Tibial artery (tissue), 4 donors: ENCODE results near the gene USPL1.

Experiments used
- DNase-seq, 2 donors: peaks; one replicate each; pipeline ENCODE4 v3.0.0-alpha.2; 2019
- H3K27ac ChIP-seq, 2 donors: fragments of 200-600 bp; sonication (generic) in 1 of 2; 1 replicate in 1 of 2; 2 replicates in 1 of 2; pipeline ENCODE4 v1.5.1; 2018 to 2019; ENCODE audit warnings: mild to moderate bottlenecking in 1 of 2
- H3K27me3 ChIP-seq, 2 donors: fragments of 200-600 bp; sonication (generic) in 1 of 2; one replicate each; pipeline versions ENCODE4 v1.5.1 to v1.6.0; 2016 to 2019
- H3K36me3 ChIP-seq, 3 donors: fragments of 200-600 bp; sonication (generic) in 2 of 3; one replicate each; pipeline ENCODE4 v1.5.1; 2016 to 2019; ENCODE audit warnings: mild to moderate bottlenecking in 2 of 3
- H3K4me1 ChIP-seq, 4 donors: fragments of 200-600 bp; sonication (generic) in 2 of 4; 1 replicate in 3 of 4; 2 replicates in 1 of 4; pipeline ENCODE4 v1.5.1; 2016 to 2019
- H3K4me3 ChIP-seq, 2 donors: fragments of 200-600 bp; sonication (generic) in 1 of 2; 1 replicate in 1 of 2; 2 replicates in 1 of 2; pipeline ENCODE4 v1.5.1; 2018 to 2019; ENCODE audit warnings: mild to moderate bottlenecking in 2 of 2
- H3K9me3 ChIP-seq, 3 donors: fragments of 200-600 bp; sonication (generic) in 1 of 3; one replicate each; pipeline ENCODE4 v1.5.1; 2016 to 2019
- intact Hi-C: fragments of 100-400 bp; cut with DNase I; formaldehyde crosslinking; loops from one replicate; pipeline ENCODE4 v1.15.0; 2023; ENCODE audit warnings: low total_unique reads
- TF ChIP-seq, protein P1 (sequence below), 2 experiments: fragments of 200-600 bp in 1 of 2; fragments of 450-650 bp in 1 of 2; IDR thresholded peaks; one replicate each; pipeline ENCODE4 v1.5.1; 2017 to 2019; ENCODE audit warnings: antibody characterized with exemption in 2 of 2, mild to moderate bottlenecking in 1 of 2, moderate library complexity in 1 of 2

USPL1 gene

GRCh38 chr13:30607908-30608307 is 9.8 kb upstream of the USPL1 start:
- H3K27ac ChIP-seq = no peak overlapping the region
- H3K36me3 ChIP-seq = no peaks in the 10 kb centered on the region
- H3K9me3 ChIP-seq = no peaks in the 10 kb centered on the region
- H3K4me1 ChIP-seq = no peaks in the 10 kb centered on the region
- TF ChIP-seq, protein P1, sequence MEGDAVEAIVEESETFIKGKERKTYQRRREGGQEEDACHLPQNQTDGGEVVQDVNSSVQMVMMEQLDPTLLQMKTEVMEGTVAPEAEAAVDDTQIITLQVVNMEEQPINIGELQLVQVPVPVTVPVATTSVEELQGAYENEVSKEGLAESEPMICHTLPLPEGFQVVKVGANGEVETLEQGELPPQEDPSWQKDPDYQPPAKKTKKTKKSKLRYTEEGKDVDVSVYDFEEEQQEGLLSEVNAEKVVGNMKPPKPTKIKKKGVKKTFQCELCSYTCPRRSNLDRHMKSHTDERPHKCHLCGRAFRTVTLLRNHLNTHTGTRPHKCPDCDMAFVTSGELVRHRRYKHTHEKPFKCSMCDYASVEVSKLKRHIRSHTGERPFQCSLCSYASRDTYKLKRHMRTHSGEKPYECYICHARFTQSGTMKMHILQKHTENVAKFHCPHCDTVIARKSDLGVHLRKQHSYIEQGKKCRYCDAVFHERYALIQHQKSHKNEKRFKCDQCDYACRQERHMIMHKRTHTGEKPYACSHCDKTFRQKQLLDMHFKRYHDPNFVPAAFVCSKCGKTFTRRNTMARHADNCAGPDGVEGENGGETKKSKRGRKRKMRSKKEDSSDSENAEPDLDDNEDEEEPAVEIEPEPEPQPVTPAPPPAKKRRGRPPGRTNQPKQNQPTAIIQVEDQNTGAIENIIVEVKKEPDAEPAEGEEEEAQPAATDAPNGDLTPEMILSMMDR (IDR thresholded peaks at IDR 0.05) = no peak
- H3K27me3 ChIP-seq = no peaks in the 10 kb centered on the region
- DNase-seq = no peak
- H3K4me3 ChIP-seq = no peak overlapping the region
- intact Hi-C loops = no loop called here

DNA sequence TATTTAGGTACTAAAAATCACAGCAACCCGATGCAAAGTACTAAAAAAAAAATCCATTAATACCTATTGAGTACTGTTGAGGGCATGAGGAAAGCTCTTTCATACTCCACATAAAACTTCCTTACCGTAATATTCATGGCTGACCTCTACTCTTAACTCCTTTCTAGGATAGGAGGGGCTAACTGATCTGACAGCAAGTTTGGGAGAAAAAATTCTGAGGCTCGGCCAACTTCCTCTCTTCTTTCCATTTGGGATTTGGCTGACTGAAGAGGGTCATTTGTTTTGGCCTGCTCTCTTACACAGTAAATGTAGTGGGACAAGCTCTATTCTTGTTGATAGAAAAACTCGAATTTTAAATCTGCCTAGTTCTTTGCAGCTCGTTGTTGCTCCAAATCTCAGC is 9.4 kb upstream of the USPL1 start:
- Histone ChIP-seq H3K27me3 (no peaks in the 10 kb centered on the region), H3K4me3 (no peak overlapping the region), H3K9me3 (no peaks in the 10 kb centered on the region), H3K27ac (no peak overlapping the region), H3K36me3 (no peaks in the 10 kb centered on the region), H3K4me1 (no peaks in the 10 kb centered on the region)
- TF ChIP-seq, protein P1 (IDR thresholded peaks at IDR 0.05) = no peak
- intact Hi-C loops = no loop called here
- no peak for DNase-seq

DNA sequence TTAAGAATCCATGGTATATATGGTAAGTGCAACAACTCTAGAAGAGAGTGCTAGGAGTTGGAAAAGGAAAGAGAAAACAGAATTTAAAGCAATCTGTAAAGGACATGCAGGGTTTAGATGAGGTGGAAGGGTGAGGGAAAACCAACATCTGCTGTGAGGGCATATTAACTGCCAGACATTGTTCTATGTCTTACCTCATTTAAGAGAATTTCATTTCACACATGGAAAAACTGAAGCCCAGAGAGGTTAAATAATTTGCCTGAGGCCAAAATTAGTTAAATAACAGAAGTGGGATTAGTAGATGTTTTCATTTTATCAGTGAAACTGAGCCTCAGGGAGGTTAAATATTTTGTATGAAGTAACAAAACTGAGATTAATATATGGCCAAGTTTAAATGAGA is 7.4 kb upstream of the USPL1 start:
- Histone ChIP-seq H3K4me3 (no peak overlapping the region), H3K4me1 (peaks cover 0 to 8% (median 2%) of the 10 kb centered on the region in 4 donors), H3K36me3 (no peaks in the 10 kb centered on the region), H3K27me3 (no peaks in the 10 kb centered on the region), H3K27ac (no peak overlapping the region), H3K9me3 (no peaks in the 10 kb centered on the region)
- no peak for DNase-seq
- intact Hi-C loops = loop anchor here (10.0 kb wide), 1 partner anchor 64 kb away; no protein-coding TSS in a partner anchor
- TF ChIP-seq, protein P1 (IDR thresholded peaks at IDR 0.05) = no peak

DNA sequence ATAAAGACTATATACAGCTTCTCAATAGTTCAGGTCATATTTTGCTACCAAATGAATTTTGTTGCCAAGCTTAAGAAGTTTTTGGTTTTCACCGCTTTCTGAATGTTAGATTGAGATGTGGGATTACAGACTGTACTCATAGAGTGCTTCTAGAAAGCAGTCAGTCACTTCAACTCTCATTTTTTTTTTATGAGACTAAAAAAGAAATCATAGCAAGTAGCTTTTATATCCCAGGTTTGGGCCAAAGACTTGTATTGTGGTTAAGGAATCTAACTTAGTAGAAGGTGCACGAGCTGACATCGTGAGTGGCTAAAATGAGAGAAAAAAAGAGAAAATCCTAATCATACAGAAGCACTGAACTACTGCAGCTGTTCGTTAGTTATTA is 2.2 kb upstream of the USPL1 start:
- Histone ChIP-seq H3K4me1 (peaks cover 5 to 30% (median 20%) of the 10 kb centered on the region in 4 donors), H3K9me3 (no peaks in the 10 kb centered on the region), H3K36me3 (no peaks in the 10 kb centered on the region), H3K4me3 (peak overlapping the region; percentile 77 to 92), H3K27me3 (no peaks in the 10 kb centered on the region), H3K27ac (peak overlapping the region; percentile 99)
- intact Hi-C loops = loop anchor here (5.0 to 10.0 kb wide), 2 partner anchors 59 to 208 kb away; no protein-coding TSS in a partner anchor
- no peak for DNase-seq
- TF ChIP-seq, protein P1 (IDR thresholded peaks at IDR 0.05) = no peak

DNA sequence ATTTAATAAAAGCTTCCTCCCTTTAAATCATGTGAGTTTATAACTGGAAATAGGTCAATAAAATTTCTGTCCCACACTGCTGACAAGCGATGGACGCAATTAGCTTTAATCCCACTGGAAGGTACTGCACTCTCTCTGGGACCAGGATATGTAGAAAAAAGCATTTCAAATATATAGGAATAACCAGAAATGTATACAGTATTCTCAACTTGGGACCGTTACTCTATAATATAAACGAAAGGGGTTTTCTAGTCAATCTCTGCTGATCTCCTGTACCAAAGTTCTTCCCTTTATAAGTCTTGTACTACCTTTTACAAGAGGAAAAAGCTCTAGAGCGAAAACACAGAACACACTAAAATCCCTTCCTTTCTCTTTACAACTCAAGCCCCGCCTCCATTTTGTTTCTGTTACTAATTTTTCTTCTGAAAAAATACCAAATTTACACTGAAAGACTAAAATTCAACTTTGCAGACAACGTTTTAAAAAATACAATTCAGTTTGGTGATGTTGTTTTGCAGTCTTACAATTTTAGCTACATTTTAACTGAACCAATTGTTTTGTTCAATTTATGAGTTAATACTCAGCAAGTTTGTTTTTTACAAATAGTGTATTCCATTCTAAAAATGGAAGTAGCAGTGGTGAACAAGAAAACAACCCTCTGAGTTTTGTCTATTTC is 1.7 kb upstream of the USPL1 start:
- TF ChIP-seq, protein P1 (IDR thresholded peaks at IDR 0.05) = no peak
- DNase-seq = no peak
- Histone ChIP-seq H3K4me3 (peak overlapping the region; percentile 77 to 92), H3K27me3 (no peaks in the 10 kb centered on the region), H3K27ac (peak overlapping the region; percentile 99), H3K9me3 (no peaks in the 10 kb centered on the region), H3K4me1 (peaks cover 5 to 36% (median 23%) of the 10 kb centered on the region in 4 donors), H3K36me3 (no peaks in the 10 kb centered on the region)
- intact Hi-C loops = loop anchor here (2.0 to 10.0 kb wide), 3 partner anchors 59 to 209 kb away; partner anchors contain the start of gene HMGB1
